Vagina (tissue), 2 donors: ENCODE data around the gene PLA2G4B.

ENCODE experiments used
- POLR2A ChIP-seq, 2 donors: fragments of 450-650 bp; IDR thresholded peaks; one replicate each; pipeline ENCODE4 v1.6.1; 2017; ENCODE audit warnings: antibody characterized with exemption in 2 of 2, mild to moderate bottlenecking in 2 of 2, moderate library complexity in 2 of 2
- TF ChIP-seq, protein P1 (sequence below), 3 experiments: fragments of 450-650 bp in 2 of 3; fragments of 200-600 bp in 1 of 3; sonication (generic) in 1 of 3; IDR thresholded peaks; one replicate each; pipeline ENCODE4 v1.5.1; 2017 to 2019; ENCODE audit warnings: antibody characterized with exemption in 3 of 3, mild to moderate bottlenecking in 2 of 3, moderate library complexity in 2 of 3

DNA sequence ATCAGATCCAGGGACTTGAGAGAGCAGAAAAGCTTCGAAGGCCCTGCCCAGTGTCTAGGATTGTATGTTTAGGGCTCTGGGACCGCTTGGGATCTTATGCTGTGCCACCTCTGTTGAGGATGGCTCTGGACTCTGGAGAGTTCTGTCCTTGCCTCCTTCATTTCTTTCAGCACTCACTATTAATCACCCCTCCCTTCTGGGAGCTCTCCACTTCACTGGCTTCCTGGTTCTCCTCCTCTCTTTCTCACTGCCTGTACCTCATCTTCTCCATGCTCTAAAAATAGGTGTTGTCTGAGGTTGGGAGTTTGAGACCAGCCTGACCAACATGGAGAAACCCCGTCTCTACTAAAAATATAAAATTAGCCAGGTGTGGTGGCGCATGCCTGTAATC, 47.1 kb upstream of the PLA2G4B start:
- TF ChIP-seq, protein P1, sequence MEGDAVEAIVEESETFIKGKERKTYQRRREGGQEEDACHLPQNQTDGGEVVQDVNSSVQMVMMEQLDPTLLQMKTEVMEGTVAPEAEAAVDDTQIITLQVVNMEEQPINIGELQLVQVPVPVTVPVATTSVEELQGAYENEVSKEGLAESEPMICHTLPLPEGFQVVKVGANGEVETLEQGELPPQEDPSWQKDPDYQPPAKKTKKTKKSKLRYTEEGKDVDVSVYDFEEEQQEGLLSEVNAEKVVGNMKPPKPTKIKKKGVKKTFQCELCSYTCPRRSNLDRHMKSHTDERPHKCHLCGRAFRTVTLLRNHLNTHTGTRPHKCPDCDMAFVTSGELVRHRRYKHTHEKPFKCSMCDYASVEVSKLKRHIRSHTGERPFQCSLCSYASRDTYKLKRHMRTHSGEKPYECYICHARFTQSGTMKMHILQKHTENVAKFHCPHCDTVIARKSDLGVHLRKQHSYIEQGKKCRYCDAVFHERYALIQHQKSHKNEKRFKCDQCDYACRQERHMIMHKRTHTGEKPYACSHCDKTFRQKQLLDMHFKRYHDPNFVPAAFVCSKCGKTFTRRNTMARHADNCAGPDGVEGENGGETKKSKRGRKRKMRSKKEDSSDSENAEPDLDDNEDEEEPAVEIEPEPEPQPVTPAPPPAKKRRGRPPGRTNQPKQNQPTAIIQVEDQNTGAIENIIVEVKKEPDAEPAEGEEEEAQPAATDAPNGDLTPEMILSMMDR (IDR thresholded peaks at IDR 0.05): no peak
- no peak for TF ChIP-seq POLR2A (IDR thresholded peaks at IDR 0.05)
